Measurements from ENCODE around the gene FBXL22. TPM values are rescaled to one million over a fixed set of nuclear protein-coding genes. Genes with fewer than 3 reads are reported as not detected.

FBXL22 gene
- total RNA-seq, 4 donors from 2014 or later: 14.4 to 81.6 (median 46.3) TPM

DNA sequence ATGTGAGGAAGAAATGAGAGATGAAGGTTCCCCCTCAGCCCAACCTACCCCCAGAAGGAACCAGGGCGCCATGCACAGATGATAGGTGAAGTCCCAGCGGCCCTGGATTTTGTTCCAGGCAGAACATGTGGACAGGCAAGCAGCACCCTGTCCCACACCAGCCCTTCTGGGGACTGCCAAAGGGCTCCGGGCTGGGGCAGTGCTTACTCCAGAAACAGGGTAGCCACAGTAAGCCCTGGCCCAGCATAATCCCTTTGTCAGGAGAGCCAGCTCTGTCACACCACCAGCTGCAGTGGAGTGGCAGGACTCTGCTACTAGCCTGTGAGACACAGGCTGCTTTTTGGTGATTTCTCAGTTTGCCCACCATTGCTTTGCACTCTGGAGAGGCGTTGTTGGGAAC lies 6.3 kb downstream of the FBXL22 start:
- H3K27me3 ChIP-seq: no peaks in the 10 kb centered on the region
- no peak for DNase-seq (ENCODE audit: extremely low spot score)
- peaks cover 28 to 55% (median 48%) of the 10 kb centered on the region in 4 donors for H3K4me1 ChIP-seq
- TF ChIP-seq POLR2AphosphoS5 (IDR thresholded peaks at IDR 0.05) (no peak), POLR2A (IDR thresholded peaks at IDR 0.05; ENCODE audit: low read depth) (no peak), EP300 (IDR thresholded peaks at IDR 0.05) (no peak)
- TF ChIP-seq, protein P1, sequence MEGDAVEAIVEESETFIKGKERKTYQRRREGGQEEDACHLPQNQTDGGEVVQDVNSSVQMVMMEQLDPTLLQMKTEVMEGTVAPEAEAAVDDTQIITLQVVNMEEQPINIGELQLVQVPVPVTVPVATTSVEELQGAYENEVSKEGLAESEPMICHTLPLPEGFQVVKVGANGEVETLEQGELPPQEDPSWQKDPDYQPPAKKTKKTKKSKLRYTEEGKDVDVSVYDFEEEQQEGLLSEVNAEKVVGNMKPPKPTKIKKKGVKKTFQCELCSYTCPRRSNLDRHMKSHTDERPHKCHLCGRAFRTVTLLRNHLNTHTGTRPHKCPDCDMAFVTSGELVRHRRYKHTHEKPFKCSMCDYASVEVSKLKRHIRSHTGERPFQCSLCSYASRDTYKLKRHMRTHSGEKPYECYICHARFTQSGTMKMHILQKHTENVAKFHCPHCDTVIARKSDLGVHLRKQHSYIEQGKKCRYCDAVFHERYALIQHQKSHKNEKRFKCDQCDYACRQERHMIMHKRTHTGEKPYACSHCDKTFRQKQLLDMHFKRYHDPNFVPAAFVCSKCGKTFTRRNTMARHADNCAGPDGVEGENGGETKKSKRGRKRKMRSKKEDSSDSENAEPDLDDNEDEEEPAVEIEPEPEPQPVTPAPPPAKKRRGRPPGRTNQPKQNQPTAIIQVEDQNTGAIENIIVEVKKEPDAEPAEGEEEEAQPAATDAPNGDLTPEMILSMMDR (IDR thresholded peaks at IDR 0.05): no peak
- peaks cover 0 to 26% (median 20%) of the 10 kb centered on the region in 4 donors for H3K36me3 ChIP-seq
- H3K27ac ChIP-seq (replicated peaks in 1 of 4): peak overlapping the region in 1 of 4 donors; percentile 15
- intact Hi-C loops (cut with DNase I): loop anchor here (5.0 to 10.0 kb wide), 2 partner anchors 116 to 319 kb away; no protein-coding TSS in a partner anchor
- H3K4me3 ChIP-seq: no peak overlapping the region
- H3K9me3 ChIP-seq: no peaks in the 10 kb centered on the region
- WGBS: 80% methylated on average over 4 of the region's 4 CpGs

DNA sequence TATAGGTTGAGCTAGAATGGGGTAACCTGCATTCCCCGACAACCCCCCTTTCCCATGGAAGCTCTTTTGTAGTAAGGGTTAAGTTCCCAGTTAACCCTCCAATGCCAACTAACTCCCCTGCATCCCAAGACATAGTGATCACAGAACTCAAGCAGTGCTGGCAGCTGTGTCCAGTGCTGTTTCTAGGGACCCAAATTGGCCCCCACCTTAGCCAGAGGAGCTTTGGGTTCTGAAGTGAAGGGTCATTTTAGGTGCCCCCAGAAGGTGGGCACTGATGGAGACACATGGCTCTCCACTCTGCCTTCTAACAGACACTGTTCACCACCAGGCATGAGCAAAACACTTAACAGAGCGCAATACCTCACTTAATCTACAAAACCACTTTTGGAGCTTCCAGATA lies 7.1 kb downstream of the FBXL22 start:
- Histone ChIP-seq H3K36me3 (peaks cover 0 to 33% (median 28%) of the 10 kb centered on the region in 4 donors), H3K4me3 (no peak overlapping the region), H3K27me3 (no peaks in the 10 kb centered on the region), H3K9me3 (no peaks in the 10 kb centered on the region), H3K4me1 (peaks cover 21 to 47% (median 40%) of the 10 kb centered on the region in 4 donors), H3K27ac (replicated peaks in 1 of 4) (no peak overlapping the region)
- intact Hi-C loops (cut with DNase I): loop anchor here (5.0 to 10.0 kb wide), 2 partner anchors 117 to 319 kb away; no protein-coding TSS in a partner anchor
- DNase-seq (ENCODE audit: extremely low spot score): no peak
- TF ChIP-seq, protein P1 (IDR thresholded peaks at IDR 0.05): no peak
- TF ChIP-seq POLR2A (IDR thresholded peaks at IDR 0.05; ENCODE audit: low read depth) (no peak), POLR2AphosphoS5 (IDR thresholded peaks at IDR 0.05) (no peak), EP300 (IDR thresholded peaks at IDR 0.05) (no peak)
- 100% methylated on average over 2 of the region's 2 CpGs for WGBS

DNA sequence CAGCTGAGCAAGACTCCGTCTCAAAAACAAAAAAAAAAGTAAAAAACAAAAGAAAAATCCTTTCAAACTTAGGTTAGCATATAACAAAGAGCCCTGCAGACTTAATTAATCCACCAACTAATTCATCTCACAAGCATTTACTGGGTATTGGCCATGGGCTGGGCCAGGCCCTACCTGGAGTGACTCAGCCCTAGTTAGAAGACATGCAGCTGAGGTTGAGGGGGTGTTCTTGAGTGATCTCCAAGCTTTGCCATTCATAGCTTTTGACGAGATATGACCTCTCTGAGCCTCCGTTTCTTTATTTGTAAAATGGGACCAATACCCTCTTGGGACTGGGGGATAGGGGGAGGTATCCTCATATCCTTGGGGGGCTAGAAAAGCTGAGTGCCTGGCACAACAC lies 7.8 kb downstream of the FBXL22 start:
- TF ChIP-seq POLR2A (IDR thresholded peaks at IDR 0.05; ENCODE audit: low read depth) (no peak), EP300 (IDR thresholded peaks at IDR 0.05) (no peak), POLR2AphosphoS5 (IDR thresholded peaks at IDR 0.05) (no peak)
- Histone ChIP-seq H3K27me3 (no peaks in the 10 kb centered on the region), H3K4me1 (peaks cover 16 to 42% (median 35%) of the 10 kb centered on the region in 4 donors), H3K36me3 (peaks cover 0 to 39% (median 33%) of the 10 kb centered on the region in 4 donors), H3K27ac (replicated peaks in 1 of 4) (no peak overlapping the region), H3K9me3 (no peaks in the 10 kb centered on the region), H3K4me3 (no peak overlapping the region)
- DNase-seq (ENCODE audit: extremely low spot score): no peak
- 92% methylated on average over 3 of the region's 3 CpGs for WGBS
- intact Hi-C loops (cut with DNase I): loop anchor here (10.0 kb wide), 1 partner anchor 320 kb away; no protein-coding TSS in a partner anchor

DNA sequence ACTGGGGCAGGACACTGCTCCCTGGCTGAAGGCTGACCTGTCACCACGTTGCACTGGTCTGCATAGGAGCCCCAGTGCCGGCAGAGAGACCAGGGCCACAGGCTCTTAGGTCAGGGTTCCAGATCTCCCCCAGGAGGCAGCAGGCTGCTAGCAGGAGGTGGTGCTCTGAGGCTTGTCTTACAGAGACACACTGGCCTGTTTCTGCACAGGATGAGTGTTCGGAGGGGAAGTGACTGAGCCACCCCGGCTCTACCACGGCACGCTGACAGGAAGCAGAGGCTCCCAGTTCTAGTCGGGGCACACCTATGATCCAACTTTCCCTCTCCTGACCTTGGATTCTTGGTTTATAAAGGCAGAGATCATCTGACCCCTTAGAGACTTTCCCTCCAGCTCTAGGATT lies 8.6 kb downstream of the FBXL22 start:
- no peaks in the 10 kb centered on the region for H3K9me3 ChIP-seq
- intact Hi-C loops (cut with DNase I): loop anchor here (10.0 kb wide), 1 partner anchor 321 kb away; no protein-coding TSS in a partner anchor
- peak overlapping the region in 2 of 4 donors; percentile 12 to 22 for H3K27ac ChIP-seq (replicated peaks in 1 of 4)
- H3K27me3 ChIP-seq: no peaks in the 10 kb centered on the region
- H3K4me3 ChIP-seq: no peak overlapping the region
- H3K4me1 ChIP-seq: peaks cover 18 to 45% (median 37%) of the 10 kb centered on the region in 4 donors
- H3K36me3 ChIP-seq: peaks cover 0 to 40% (median 33%) of the 10 kb centered on the region in 4 donors
- TF ChIP-seq POLR2A (IDR thresholded peaks at IDR 0.05; ENCODE audit: low read depth): no peak
- no peak for TF ChIP-seq EP300 (IDR thresholded peaks at IDR 0.05)
- TF ChIP-seq, protein P1 (IDR thresholded peaks at IDR 0.05): no peak
- TF ChIP-seq POLR2AphosphoS5 (IDR thresholded peaks at IDR 0.05): no peak
- 49% methylated on average over 5 of the region's 7 CpGs for WGBS
- no peak for DNase-seq (ENCODE audit: extremely low spot score)

DNA sequence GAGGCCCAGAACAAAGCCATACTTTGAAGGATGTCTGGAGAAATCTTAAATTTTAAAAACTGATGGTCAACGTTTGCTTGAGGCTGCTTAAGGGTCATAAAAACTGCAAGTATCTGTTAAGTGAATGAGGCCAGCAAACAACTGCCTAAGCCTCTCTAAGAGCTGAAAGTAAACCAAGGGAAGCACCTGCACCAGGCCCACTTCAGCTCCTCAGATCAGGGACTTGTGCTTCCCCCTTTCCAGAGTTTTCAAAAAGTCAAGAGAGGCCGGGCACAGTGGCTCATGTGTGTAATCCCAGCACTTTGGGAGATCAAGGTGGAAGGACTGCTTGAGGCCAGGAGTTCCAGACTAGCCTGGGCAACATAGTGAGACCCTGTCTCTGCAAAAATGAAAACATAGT lies 9.1 kb downstream of the FBXL22 start:
- no peak overlapping the region for H3K4me3 ChIP-seq
- no peaks in the 10 kb centered on the region for H3K27me3 ChIP-seq
- peak overlapping the region in 1 of 4 donors; percentile 22 for H3K27ac ChIP-seq (replicated peaks in 1 of 4)
- H3K9me3 ChIP-seq: no peaks in the 10 kb centered on the region
- intact Hi-C loops (cut with DNase I): loop anchor here (10.0 kb wide), 1 partner anchor 322 kb away; no protein-coding TSS in a partner anchor
- 58% methylated on average over 2 of the region's 2 CpGs for WGBS
- TF ChIP-seq EP300 (IDR thresholded peaks at IDR 0.05): no peak
- TF ChIP-seq POLR2AphosphoS5 (IDR thresholded peaks at IDR 0.05): no peak
- peaks cover 0 to 45% (median 37%) of the 10 kb centered on the region in 4 donors for H3K36me3 ChIP-seq
- peaks cover 21 to 50% (median 37%) of the 10 kb centered on the region in 4 donors for H3K4me1 ChIP-seq
- DNase-seq (ENCODE audit: extremely low spot score): no peak

Data from esophagus muscularis mucosa (tissue), 4 donors.